ENCODE data around the gene NT5C. TPM values are rescaled to one million over a fixed set of nuclear protein-coding genes. Genes with fewer than 3 reads are reported as not detected.
A peak's percentile ranks its signal among the peaks of the same experiment; 100 is the strongest.

NT5C gene
- total and polyA plus RNA-seq, 7 donors = 16.4 to 84.0 (median 32.0) TPM

DNA sequence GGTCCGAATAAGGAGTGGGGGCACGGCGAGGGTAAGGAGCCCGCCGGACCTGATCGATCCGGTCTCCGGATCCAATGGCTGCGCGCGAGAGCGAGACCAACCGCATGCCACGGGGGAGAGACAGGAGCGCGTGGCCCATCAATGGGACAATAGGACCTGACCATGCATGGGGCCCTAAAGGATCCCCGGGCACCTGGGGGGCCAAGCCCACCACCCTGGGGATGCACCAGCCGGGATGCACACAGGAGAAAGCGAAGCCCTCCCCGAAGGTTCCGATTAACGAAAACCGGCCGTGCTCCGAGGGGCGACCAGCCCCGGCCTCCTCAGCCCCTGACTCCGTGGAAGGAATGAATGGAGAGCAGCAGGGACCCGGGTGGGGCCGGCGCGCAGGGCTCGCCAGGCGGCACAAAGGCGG lies 22.2 kb upstream of the NT5C start:
- DNase-seq (peak in 1 of 2 donors; percentile 54), ATAC-seq (no peak)
- no peaks in the 10 kb centered on the region for H3K27me3 ChIP-seq (ENCODE audit: insufficient read depth in 3 of 3, low read length in 2 of 3)
- no peaks in the 10 kb centered on the region for H3K9me3 ChIP-seq
- 0 to 1% (median 0%) methylated on average over 35 of the region's 35 CpGs for WGBS, 3 donors
- intact Hi-C loops (cut with DNase I) = no loop called here
- H3K27ac ChIP-seq = peak overlapping the region; percentile 92
- H3K36me3 ChIP-seq (ENCODE audit: insufficient read depth in 1 of 2, low read depth in 1 of 2) = no peaks in the 10 kb centered on the region
- TF ChIP-seq, protein P1, sequence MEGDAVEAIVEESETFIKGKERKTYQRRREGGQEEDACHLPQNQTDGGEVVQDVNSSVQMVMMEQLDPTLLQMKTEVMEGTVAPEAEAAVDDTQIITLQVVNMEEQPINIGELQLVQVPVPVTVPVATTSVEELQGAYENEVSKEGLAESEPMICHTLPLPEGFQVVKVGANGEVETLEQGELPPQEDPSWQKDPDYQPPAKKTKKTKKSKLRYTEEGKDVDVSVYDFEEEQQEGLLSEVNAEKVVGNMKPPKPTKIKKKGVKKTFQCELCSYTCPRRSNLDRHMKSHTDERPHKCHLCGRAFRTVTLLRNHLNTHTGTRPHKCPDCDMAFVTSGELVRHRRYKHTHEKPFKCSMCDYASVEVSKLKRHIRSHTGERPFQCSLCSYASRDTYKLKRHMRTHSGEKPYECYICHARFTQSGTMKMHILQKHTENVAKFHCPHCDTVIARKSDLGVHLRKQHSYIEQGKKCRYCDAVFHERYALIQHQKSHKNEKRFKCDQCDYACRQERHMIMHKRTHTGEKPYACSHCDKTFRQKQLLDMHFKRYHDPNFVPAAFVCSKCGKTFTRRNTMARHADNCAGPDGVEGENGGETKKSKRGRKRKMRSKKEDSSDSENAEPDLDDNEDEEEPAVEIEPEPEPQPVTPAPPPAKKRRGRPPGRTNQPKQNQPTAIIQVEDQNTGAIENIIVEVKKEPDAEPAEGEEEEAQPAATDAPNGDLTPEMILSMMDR (IDR thresholded peaks at IDR 0.05) = no peak
- H3K4me1 ChIP-seq = peaks cover 22% of the 10 kb centered on the region
- H3K4me3 ChIP-seq = peak overlapping the region; percentile 82

- peaks cover 22% of the 10 kb centered on the region for H3K4me1 ChIP-seq
- WGBS, 3 donors = 9 to 11% (median 10%) methylated on average over 28 of the region's 28 CpGs
- DNase-seq (peak in 1 of 2 donors; percentile 46), ATAC-seq (no peak)
- TF ChIP-seq, protein P1 (IDR thresholded peaks at IDR 0.05) = no peak
- no peak overlapping the region for H3K27ac ChIP-seq
- no peaks in the 10 kb centered on the region for H3K9me3 ChIP-seq
- H3K36me3 ChIP-seq (ENCODE audit: insufficient read depth in 1 of 2, low read depth in 1 of 2) = peaks cover 1 to 6% of the 10 kb centered on the region in 2 donors
- H3K27me3 ChIP-seq (ENCODE audit: insufficient read depth in 3 of 3, low read length in 2 of 3) = no peaks in the 10 kb centered on the region
- intact Hi-C loops (cut with DNase I) = no loop called here
- H3K4me3 ChIP-seq = peak overlapping the region; percentile 82
Measured at GRCh38 chr17:75152922-75153779, 21.6 kb upstream of the NT5C start.

DNA sequence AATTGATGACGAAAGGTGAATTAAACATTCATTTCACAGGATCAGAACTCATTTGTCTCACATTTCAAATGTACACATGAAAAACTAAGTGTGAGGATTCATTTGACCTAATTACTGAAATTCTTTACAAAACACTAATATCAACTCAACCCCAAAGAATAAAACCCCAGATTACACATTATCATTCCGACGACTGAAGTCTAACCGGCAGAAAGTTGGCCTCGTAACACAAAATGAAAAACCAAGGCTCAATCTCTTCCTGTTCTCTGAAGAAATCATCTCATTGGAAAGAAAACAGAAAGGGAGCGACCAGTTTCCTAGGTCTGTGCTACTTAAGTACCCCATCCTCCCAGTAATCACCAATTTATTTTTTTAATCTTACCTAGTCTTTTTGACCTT lies 21.0 kb upstream of the NT5C start:
- H3K4me1 ChIP-seq = peaks cover 22% of the 10 kb centered on the region
- H3K27ac ChIP-seq = no peak overlapping the region
- peak overlapping the region; percentile 82 for H3K4me3 ChIP-seq
- no peak for ATAC-seq
- H3K9me3 ChIP-seq = no peaks in the 10 kb centered on the region
- intact Hi-C loops (cut with DNase I) = no loop called here
- H3K27me3 ChIP-seq (ENCODE audit: insufficient read depth in 3 of 3, low read length in 2 of 3) = no peaks in the 10 kb centered on the region
- 89 to 92% (median 91%) methylated on average over 6 of the region's 6 CpGs for WGBS, 3 donors
- no peak for DNase-seq
- TF ChIP-seq, protein P1 (IDR thresholded peaks at IDR 0.05) = no peak
- peaks cover 4 to 12% of the 10 kb centered on the region in 2 donors for H3K36me3 ChIP-seq (ENCODE audit: insufficient read depth in 1 of 2, low read depth in 1 of 2)

DNA sequence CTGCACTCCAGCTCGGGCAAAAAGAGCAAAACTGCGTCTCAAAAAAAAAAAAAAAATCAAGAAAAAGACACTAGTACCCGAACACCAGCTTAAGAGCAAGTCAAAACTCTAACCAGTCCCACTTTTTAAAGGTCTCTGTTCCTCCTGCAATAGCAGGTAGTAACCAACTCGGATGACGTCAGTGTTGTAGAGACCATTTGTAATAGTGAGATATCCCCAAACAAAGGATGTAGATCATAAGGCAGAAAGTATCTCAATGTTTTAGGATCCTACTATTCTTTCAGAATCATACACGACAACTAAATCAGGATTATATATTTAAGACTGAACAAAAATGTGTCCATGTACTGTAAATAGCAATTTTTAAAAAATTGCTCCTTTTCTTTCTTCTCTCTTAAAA lies 20.4 kb upstream of the NT5C start:
- TF ChIP-seq, protein P1 (IDR thresholded peaks at IDR 0.05) = no peak
- ATAC-seq (no peak), DNase-seq (no peak)
- Histone ChIP-seq H3K4me3 (peak overlapping the region; percentile 82), H3K9me3 (no peaks in the 10 kb centered on the region), H3K27me3 (ENCODE audit: insufficient read depth in 3 of 3, low read length in 2 of 3) (no peaks in the 10 kb centered on the region), H3K27ac (no peak overlapping the region), H3K36me3 (ENCODE audit: insufficient read depth in 1 of 2, low read depth in 1 of 2) (peaks cover 4 to 18% of the 10 kb centered on the region in 2 donors), H3K4me1 (peaks cover 22% of the 10 kb centered on the region)
- WGBS, 3 donors = 94 to 97% (median 95%) methylated on average over 6 of the region's 6 CpGs
- intact Hi-C loops (cut with DNase I) = no loop called here
